Measurements from ENCODE around the gene C1orf115.

DNA sequence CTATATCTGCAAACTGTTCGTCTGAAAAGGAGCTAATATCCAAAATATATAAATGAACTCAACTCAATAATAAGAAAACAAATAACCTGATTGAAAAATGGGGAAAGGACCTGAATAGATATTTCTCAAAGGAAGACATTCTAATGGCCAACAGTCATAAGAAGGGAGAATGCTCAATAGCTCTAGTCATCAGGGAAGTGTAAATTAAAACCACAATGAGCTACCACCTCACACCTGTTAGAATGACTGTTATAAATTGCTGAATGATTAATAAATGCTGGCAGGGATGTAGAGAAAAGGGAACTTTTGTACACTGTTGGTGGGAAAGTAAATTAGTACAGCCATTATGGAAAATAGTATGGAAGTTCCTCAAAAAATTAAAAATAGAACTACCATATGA, 21.2 kb upstream of the C1orf115 start:
- TF ChIP-seq EZH2 (IDR thresholded peaks at IDR 0.05; ENCODE audit: low read depth), result no peak
- TF ChIP-seq, protein P1, sequence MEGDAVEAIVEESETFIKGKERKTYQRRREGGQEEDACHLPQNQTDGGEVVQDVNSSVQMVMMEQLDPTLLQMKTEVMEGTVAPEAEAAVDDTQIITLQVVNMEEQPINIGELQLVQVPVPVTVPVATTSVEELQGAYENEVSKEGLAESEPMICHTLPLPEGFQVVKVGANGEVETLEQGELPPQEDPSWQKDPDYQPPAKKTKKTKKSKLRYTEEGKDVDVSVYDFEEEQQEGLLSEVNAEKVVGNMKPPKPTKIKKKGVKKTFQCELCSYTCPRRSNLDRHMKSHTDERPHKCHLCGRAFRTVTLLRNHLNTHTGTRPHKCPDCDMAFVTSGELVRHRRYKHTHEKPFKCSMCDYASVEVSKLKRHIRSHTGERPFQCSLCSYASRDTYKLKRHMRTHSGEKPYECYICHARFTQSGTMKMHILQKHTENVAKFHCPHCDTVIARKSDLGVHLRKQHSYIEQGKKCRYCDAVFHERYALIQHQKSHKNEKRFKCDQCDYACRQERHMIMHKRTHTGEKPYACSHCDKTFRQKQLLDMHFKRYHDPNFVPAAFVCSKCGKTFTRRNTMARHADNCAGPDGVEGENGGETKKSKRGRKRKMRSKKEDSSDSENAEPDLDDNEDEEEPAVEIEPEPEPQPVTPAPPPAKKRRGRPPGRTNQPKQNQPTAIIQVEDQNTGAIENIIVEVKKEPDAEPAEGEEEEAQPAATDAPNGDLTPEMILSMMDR (conservative IDR thresholded peaks at IDR 0.05), result no peak

All from PC-9 (cell line).